Ovary (tissue), 3 donors: Measurements from ENCODE around the gene SEC31B.

Experiments used
- CTCF ChIP-seq, 3 donors: fragments of 450-650 bp in 2 of 3; fragments of 200-600 bp in 1 of 3; IDR thresholded peaks; one replicate each; pipeline versions ENCODE4 v1.5.1 to v1.8.0; 2016 to 2022; ENCODE audit warnings: antibody characterized with exemption in 3 of 3, mild to moderate bottlenecking in 1 of 3
- EP300 ChIP-seq: sonication (generic); formaldehyde crosslinking; IDR thresholded peaks from one replicate; pipeline ENCODE4 v1.6.1; 2017; ENCODE audit warnings: antibody characterized with exemption
- POLR2A ChIP-seq: fragments of 450-650 bp; IDR thresholded peaks from one replicate; pipeline ENCODE4 v1.6.1; 2017; ENCODE audit warnings: antibody characterized with exemption, mild to moderate bottlenecking, moderate library complexity
- donor health status: DM: no; HTN: no; CAD: no.

GRCh38 chr10:100535715-100536353, 16.2 kb upstream of the SEC31B start, which contains the start of gene HIF1AN:
- TF ChIP-seq CTCF (IDR thresholded peaks at IDR 0.05) = peak; percentile 74 to 91 (median 83)
- TF ChIP-seq POLR2A = peak; percentile 80
- TF ChIP-seq EP300 = no peak
